Spinal cord (tissue), 10 donors: ENCODE measurements around the gene AUTS2. TPM values are rescaled to one million over a fixed set of nuclear protein-coding genes. Genes with fewer than 3 reads are reported as not detected.
A peak's percentile ranks its signal among the peaks of the same experiment; 100 is the strongest.

Source experiments
- DNase-seq, 6 donors: peaks; one replicate each; pipeline versions ENCODE4 v3.0.0 to v3.0.0-alpha.2; 2013 to 2015; ENCODE audit warnings: low spot score in 6 of 6, low read depth in 4 of 6
- H3K27ac ChIP-seq: one replicate; pipeline ENCODE4 v1.5.1; 2013; ENCODE audit warnings: low read depth, low read length, control low read depth
- H3K27me3 ChIP-seq: one replicate; pipeline ENCODE4 v1.6.1; 2013; ENCODE audit warnings: low read length; ENCODE audit not compliant: control insufficient read depth, insufficient read depth
- H3K36me3 ChIP-seq: one replicate; pipeline ENCODE4 v1.6.1; 2013; ENCODE audit warnings: low read length; ENCODE audit not compliant: control insufficient read depth, insufficient read depth
- H3K4me1 ChIP-seq: one replicate; pipeline ENCODE4 v1.6.1; 2013; ENCODE audit warnings: low read length; ENCODE audit not compliant: control insufficient read depth, insufficient read depth
- H3K4me3 ChIP-seq: one replicate; pipeline ENCODE4 v1.5.1; 2013; ENCODE audit warnings: low read depth, low read length, control low read depth
- H3K9me3 ChIP-seq: one replicate; pipeline ENCODE4 v1.6.1; 2013; ENCODE audit warnings: low read length; ENCODE audit not compliant: control insufficient read depth, insufficient read depth
- WGBS: methylation state at CpG from one replicate; pipeline ENCODE4 v1.1.5; 2013; ENCODE audit warnings: missing lambda C conversion rate; ENCODE audit not compliant: insufficient coverage; 5-methylcytosine and 5-hydroxymethylcytosine counted together
- polyA plus RNA-seq, 2 donors: library from polyadenylated mRNA; unstranded; fragments of 120-200 nt; gene quantifications; one replicate each; pipeline ENCODE4 v1.2.1, GENCODE V29; 2013; ENCODE audit not compliant: insufficient read length in 2 of 2
- total RNA-seq, 2 donors: library from RNA; depleted of rRNA in 1 of 2; stranded (reverse); fragments of 120-200 nt in 1 of 2; fragments of >200 nt in 1 of 2; gene quantifications; one replicate each; pipeline versions ENCODE4 v1.2.3 to v1.2.4, GENCODE V29; 2013 to 2014
- donor health status: healthy.

The AUTS2 gene
- total and polyA plus RNA-seq, 4 donors: 56.2 to 214 (median 135) TPM

DNA sequence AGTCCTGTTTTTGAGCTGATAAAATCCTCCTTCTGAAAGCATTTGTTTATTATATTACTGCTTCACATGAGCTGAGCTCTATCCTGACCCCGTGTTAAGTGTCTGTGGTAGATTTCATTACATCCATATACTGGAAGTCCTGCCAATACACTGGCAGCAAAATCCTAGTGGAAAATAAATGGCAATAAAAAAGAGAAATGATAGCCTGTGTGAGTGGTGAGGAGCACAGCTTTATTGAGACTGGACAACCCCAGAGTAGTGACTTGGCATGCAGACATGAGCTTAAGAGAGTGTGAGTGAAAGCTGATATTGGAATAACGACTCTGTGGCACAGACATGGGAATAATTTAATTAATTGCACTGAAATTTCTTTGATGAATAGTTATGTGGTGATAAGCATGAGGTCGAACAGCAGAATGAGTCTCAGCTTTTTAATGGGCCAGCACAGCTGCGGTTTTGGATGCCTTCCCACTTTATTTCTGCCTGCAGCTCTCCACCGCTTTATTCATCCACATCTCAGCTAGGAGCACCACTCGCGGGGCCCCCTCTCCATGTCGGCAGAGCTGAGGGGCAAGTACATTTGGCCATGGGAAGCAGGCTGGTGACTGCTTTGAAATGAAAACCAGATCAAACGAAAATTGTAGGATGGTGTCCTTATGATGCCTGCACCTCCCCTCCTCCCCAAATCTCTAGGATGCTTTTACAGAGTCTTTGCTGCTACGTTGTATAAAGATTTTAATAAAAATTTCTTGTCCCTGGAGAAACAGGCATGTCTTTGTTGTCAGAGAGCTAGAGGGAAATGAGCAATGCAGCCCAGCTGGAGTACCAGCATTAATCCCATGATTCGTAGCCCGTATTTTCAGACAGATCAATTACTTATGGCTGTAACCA, 494.3 kb downstream of the AUTS2 start:
- Histone ChIP-seq H3K4me1 (peaks cover 6% of the 10 kb centered on the region), H3K4me3 (peak overlapping the region; percentile 2), H3K27me3 (no peaks in the 10 kb centered on the region), H3K27ac (no peak overlapping the region), H3K9me3 (no peaks in the 10 kb centered on the region), H3K36me3 (no peaks in the 10 kb centered on the region)
- WGBS: 15% methylated on average over 4 of the region's 12 CpGs
- peak in 4 of 6 donors; percentile 50 to 95 (median 78) for DNase-seq

DNA sequence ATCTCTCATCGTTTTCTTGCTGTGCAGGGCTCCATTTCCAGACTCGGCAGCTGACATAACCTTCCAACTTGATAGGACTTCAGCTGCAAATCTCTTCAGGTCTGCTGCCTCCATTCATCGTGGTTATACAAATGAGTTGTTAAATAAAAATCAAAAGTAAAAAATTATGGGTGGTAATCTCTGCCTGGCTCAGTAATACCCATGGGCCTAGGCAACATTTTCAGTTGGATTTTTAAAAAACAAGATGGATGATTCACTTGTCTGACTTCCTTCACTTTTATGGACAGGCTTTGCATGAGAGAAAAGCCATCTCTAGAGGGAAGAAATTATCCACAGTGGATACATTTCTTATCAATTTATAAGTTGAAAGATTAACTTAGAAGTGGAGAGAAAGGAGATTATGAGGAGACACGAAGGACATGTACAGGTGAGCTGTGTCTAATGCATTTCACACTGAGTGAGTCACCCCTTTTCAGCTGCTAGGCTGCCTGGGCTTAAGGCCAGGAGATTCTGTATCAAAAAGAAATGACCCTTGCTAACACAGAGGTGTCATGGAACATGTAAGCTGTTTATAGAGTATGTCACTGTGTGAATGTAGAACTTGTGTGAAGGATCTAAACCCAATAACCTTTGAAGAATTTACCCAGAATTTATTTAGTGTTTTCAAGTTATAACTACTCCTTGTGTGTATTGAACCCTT, 495.1 kb downstream of the AUTS2 start:
- Histone ChIP-seq H3K36me3 (no peaks in the 10 kb centered on the region), H3K4me1 (peaks cover 7% of the 10 kb centered on the region), H3K9me3 (no peaks in the 10 kb centered on the region), H3K27me3 (no peaks in the 10 kb centered on the region), H3K4me3 (peak overlapping the region; percentile 2), H3K27ac (no peak overlapping the region)
- WGBS: 31% methylated on average over 2 of the region's 4 CpGs
- peak in 2 of 6 donors; percentile 30 to 59 for DNase-seq

DNA sequence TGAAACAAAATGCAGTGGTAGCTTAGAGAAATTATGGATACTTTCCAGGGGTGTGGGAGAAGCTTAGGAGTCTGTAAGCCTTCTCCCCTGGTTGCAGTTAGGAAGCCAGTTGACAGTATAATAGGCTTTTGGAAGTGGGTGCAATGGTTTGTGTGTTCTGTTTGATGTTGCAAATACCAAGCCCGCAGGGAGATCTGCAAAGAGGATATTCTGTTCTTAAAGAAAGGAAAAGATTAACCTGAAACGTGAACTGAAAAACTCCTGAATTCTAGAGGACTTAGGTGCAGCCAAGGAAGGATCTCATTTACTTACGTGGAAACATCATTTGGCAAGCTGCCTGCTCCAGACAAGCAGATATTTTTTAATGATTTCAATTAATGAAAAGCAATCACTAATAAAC, 496.6 kb downstream of the AUTS2 start:
- H3K4me3 ChIP-seq: no peak overlapping the region

DNA sequence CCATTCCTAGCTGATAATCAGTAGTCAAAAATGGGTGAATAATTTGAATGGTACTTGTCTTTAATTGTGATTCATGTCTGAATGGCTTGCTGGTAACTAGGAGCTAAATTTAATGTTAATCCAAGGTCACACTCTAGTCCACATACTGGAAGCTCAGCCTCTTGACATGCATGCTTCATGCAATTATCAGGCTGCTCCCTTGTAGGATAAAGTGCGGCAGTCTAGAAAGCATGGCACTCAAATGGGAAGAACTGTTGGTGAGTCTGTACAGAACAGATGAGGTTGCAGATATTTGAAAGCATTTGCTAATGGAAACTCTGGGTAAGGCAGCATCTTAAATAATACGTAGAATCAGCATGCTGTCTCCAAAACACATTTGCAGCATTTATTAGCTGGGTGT, 499.4 kb downstream of the AUTS2 start:
- Histone ChIP-seq H3K4me3 (no peak overlapping the region), H3K9me3 (no peaks in the 10 kb centered on the region), H3K27me3 (no peaks in the 10 kb centered on the region), H3K4me1 (peaks cover 10% of the 10 kb centered on the region), H3K27ac (no peak overlapping the region), H3K36me3 (no peaks in the 10 kb centered on the region)
- 83% methylated on average over 1 of the region's 2 CpGs for WGBS
- DNase-seq: no peak

More for the DNA sequence above, 496.6 kb downstream of the AUTS2 start:
- Histone ChIP-seq H3K27me3 (no peaks in the 10 kb centered on the region), H3K4me1 (peaks cover 12% of the 10 kb centered on the region), H3K36me3 (no peaks in the 10 kb centered on the region), H3K9me3 (no peaks in the 10 kb centered on the region), H3K27ac (no peak overlapping the region)
- DNase-seq: peak in 2 of 6 donors; percentile 59 to 63
- WGBS: 13% methylated on average over 1 of the region's 3 CpGs

DNA sequence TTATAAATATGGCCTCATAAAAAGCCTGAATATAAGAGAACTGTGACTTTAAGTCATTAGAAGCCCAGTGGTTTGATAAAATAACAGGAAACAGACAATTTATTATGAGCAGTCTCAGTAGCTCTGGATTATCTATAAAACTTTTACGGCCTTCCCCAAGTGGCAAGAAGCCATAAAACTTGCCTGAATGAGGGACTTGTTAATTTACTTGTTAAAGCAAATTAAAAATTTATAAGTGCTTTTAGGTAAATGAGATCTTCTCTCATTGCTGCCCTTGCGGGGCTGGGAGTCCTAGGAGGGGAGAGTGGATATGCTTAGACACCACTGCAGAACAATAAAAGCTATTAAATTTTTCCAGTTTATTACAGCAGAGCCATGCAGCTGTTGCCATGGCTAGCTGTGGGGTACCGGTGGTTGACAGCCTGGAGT, 499.9 kb downstream of the AUTS2 start:
- Histone ChIP-seq H3K4me1 (peaks cover 6% of the 10 kb centered on the region), H3K4me3 (no peak overlapping the region), H3K36me3 (no peaks in the 10 kb centered on the region), H3K9me3 (no peaks in the 10 kb centered on the region), H3K27me3 (no peaks in the 10 kb centered on the region), H3K27ac (no peak overlapping the region)
- peak in 4 of 6 donors; percentile 21 to 97 (median 54) for DNase-seq
- WGBS: no CpG with 5 or more reads among the region's 3 CpGs

DNA sequence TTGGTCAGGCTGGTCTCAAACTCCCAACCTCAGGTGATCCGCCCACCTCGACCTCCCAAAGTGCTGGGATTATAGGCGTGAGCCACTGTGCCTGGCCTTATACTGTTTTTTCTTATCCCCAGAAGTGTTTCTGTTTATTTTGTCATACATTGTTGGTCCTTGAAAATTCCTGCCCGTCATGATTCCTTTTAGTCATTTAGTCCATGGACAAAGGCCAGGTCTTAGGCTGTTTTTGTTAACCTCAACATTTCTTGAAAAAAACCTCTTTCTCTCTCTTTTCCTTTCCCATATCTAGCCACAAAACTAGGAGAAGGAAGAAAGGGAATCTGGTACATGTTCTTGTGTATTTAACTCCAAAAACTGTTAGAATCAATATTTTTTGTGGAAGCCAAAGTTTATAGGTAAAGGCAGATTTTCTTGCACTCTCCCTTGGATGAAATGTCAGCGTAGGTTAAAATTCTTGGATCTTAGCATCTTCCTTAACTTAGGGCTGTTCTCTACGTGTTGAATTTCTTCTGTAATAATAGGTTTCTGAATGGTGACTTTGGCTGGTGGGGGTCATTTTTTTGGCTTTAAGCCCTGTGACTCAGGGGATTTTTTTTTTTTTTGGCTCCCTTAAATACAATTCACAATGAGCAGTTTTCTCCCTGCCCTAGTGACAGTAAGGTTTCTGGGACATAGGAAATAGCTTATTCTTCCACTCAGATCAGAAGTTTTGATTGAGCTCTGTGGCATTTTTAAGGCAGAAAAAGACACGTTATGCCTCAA, 500.8 kb downstream of the AUTS2 start:
- peak in 1 of 6 donors; percentile 36 for DNase-seq
- no peaks in the 10 kb centered on the region for H3K27me3 ChIP-seq
- no peaks in the 10 kb centered on the region for H3K36me3 ChIP-seq
- no peak overlapping the region for H3K4me3 ChIP-seq
- H3K9me3 ChIP-seq: no peaks in the 10 kb centered on the region
- H3K27ac ChIP-seq: no peak overlapping the region
- WGBS: no CpG with 5 or more reads among the region's 7 CpGs
- H3K4me1 ChIP-seq: peaks cover 6% of the 10 kb centered on the region

DNA sequence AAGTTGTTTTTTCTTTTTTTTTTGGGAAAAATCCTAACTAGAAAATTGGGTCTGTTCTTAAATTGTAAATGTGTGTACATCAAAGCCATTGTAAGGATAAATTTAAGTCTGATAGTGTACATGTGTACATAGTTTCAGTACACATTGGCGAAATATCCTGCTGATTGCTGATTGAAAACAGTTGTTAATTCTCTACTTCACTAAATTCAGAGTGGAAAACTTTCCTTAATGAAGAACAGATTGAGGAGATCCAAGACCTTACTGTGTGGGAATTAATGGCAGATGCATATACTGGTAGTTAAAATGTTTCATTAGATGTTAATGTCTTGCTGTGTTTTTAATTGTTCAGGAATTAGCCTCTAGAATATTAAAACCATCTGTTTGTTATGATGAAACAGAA, 506.0 kb downstream of the AUTS2 start:
- peak in 2 of 6 donors; percentile 17 to 88 for DNase-seq
- peaks cover 3% of the 10 kb centered on the region for H3K4me1 ChIP-seq
- no peak overlapping the region for H3K4me3 ChIP-seq
- no peaks in the 10 kb centered on the region for H3K36me3 ChIP-seq
- H3K9me3 ChIP-seq: no peaks in the 10 kb centered on the region
- H3K27me3 ChIP-seq: no peaks in the 10 kb centered on the region
- H3K27ac ChIP-seq: no peak overlapping the region
- no CpG with 5 or more reads among the region's 1 CpG for WGBS

DNA sequence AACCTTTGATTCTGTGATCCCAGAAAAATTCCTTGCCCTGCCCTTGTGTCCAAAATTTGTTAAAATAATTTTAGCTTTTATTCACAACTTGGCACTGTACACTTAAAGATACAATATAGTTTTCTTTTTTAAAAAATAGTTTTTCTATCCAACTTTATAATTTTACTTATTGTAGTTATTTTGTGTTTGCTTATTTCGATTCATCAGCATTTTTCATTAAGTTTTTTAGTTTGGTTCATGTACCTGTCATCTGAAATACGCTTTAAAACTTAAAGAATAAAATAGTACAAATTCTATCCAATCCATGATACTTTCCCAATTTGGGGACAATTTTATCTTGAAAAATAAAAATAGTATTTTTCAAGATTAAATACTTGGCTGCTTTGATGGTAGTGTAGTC, 514.8 kb downstream of the AUTS2 start:
- no peak overlapping the region for H3K4me3 ChIP-seq
- no CpG with 5 or more reads among the region's 2 CpGs for WGBS
- H3K4me1 ChIP-seq: no peaks in the 10 kb centered on the region
- H3K36me3 ChIP-seq: no peaks in the 10 kb centered on the region
- H3K27ac ChIP-seq: no peak overlapping the region
- H3K9me3 ChIP-seq: no peaks in the 10 kb centered on the region
- no peak for DNase-seq
- H3K27me3 ChIP-seq: no peaks in the 10 kb centered on the region

DNA sequence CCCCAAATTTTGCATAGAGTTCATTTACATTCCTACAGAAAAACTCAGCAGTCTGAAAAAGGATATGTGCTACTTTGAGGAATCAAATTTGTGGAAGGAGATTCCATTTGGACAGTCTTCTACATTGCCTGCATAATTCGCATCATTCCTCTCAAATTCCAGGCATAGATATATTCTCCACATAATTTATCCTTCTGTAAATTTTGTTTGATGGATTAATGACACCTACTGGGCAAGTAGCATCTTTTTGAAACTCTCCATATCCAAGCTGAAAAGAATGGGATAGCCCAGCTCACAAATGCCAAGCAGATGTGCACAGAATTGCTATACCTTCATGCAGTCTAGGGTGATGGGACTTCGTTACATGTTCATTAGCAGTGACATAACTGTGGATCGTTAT, 515.3 kb downstream of the AUTS2 start:
- H3K4me1 ChIP-seq: no peaks in the 10 kb centered on the region
- no peaks in the 10 kb centered on the region for H3K36me3 ChIP-seq
- H3K9me3 ChIP-seq: no peaks in the 10 kb centered on the region
- H3K4me3 ChIP-seq: no peak overlapping the region
- no peak for DNase-seq
- no peaks in the 10 kb centered on the region for H3K27me3 ChIP-seq
- no CpG with 5 or more reads among the region's 3 CpGs for WGBS
- H3K27ac ChIP-seq: no peak overlapping the region
